DND-41 (cell line): ENCODE data around the gene AFF3.
"Not testable (repeated sequence)": the region's sequence is repeated elsewhere in the genome, so short reads cannot be mapped to it uniquely, and the experiment has no call there.

ENCODE experiments used
- CTCF ChIP-seq: IDR thresholded peaks from 2 replicates; pipeline ENCODE4 v1.5.1; 2012; ENCODE audit warnings: borderline replicate concordance, low read length, moderate library complexity, mild to moderate bottlenecking; ENCODE audit not compliant: poor library complexity, severe bottlenecking; ENCODE audit errors: extremely low read depth
- EZH2 ChIP-seq: IDR thresholded peaks from 3 replicates; pipeline ENCODE4 v1.6.1; 2012; ENCODE audit warnings: borderline replicate concordance, low read depth, mild to moderate bottlenecking, moderate library complexity, low read length, inconsistent platforms; ENCODE audit not compliant: severe bottlenecking

GRCh38 chr2:99927690-99928207 lies 214.6 kb downstream of the AFF3 start:
- not testable (repeated sequence) for TF ChIP-seq CTCF, EZH2
